B cell (primary cell): ENCODE measurements around the gene ERGIC1. TPM values are rescaled to one million over a fixed set of nuclear protein-coding genes. Genes with fewer than 3 reads are reported as not detected.

Source experiments
- ATAC-seq: fragments of 200-7000 bp; cut with Tn5 transposase; one replicate; pipeline ENCODE4 v1.10.0; 2021; ENCODE audit warnings: low read depth, mild to moderate bottlenecking, moderate number of reproducible peaks, moderate library complexity
- CTCF ChIA-PET: fragments of 350-600 bp; sonication (Branson Sonifier 250); formaldehyde crosslinking; loops from one replicate; lab custom pipeline; 2021; ENCODE audit warnings: antibody characterized with exemption, inconsistent platforms; lab: Charles Lee
- POLR2A ChIA-PET: fragments of 350-600 bp; sonication (Branson Sonifier 250); formaldehyde crosslinking; loops from one replicate; lab custom pipeline; 2021; ENCODE audit warnings: antibody characterized with exemption; lab: Charles Lee
- DNase-seq: peaks from one replicate; pipeline ENCODE4 v3.0.0; 2013
- H2AFZ ChIP-seq: 2 replicates; pipeline ENCODE4 v1.6.1; 2012; ENCODE audit warnings: mild to moderate bottlenecking, low read depth, low read length; ENCODE audit not compliant: insufficient read depth, poor library complexity, severe bottlenecking
- H3K27ac ChIP-seq, 2 donors: 1 replicate in 1 of 2; 2 replicates in 1 of 2; pipeline ENCODE4 v1.5.1; 2012 to 2013; ENCODE audit warnings: low read length in 2 of 2, mild to moderate bottlenecking in 2 of 2, moderate library complexity in 1 of 2
- H3K27me3 ChIP-seq, 4 experiments: fragments of 200-600 bp in 1 of 4; sonication (generic) in 1 of 4; replicated peaks in 1 of 4; 1 replicate in 2 of 4; 2 replicates in 2 of 4; pipeline versions ENCODE4 v1.6.1 to v1.7.0; 2013 to 2016; ENCODE audit warnings: low read length in 3 of 4, mild to moderate bottlenecking in 2 of 4, mixed read lengths in 1 of 4, moderate library complexity in 1 of 4; ENCODE audit not compliant: insufficient read depth in 4 of 4, control insufficient read depth in 3 of 4; ENCODE audit errors: control extremely low read depth in 1 of 4
- H3K36me3 ChIP-seq, 2 experiments: replicated peaks in 1 of 2; 1 replicate in 1 of 2; 2 replicates in 1 of 2; pipeline versions ENCODE4 v1.6.1 to v1.7.1; 2013; ENCODE audit warnings: low read length in 1 of 2; ENCODE audit not compliant: insufficient read depth in 2 of 2, control insufficient read depth in 1 of 2; ENCODE audit errors: control extremely low read depth in 1 of 2, extremely low read depth in 1 of 2
- H3K4me1 ChIP-seq, 2 donors: fragments of 200-600 bp in 1 of 2; sonication (generic) in 1 of 2; 1 replicate in 1 of 2; 2 replicates in 1 of 2; pipeline versions ENCODE4 v1.5.1 to v1.6.1; 2013 to 2017; ENCODE audit warnings: low read length in 2 of 2; ENCODE audit not compliant: control insufficient read depth in 2 of 2, insufficient read depth in 2 of 2
- H3K4me2 ChIP-seq: replicated peaks from 2 replicates; pipeline ENCODE3; 2012; ENCODE audit warnings: mild to moderate bottlenecking, low read depth, low read length; ENCODE audit not compliant: poor library complexity, severe bottlenecking
- H3K4me3 ChIP-seq, 5 experiments: fragments of 200-600 bp in 1 of 5; sonication (generic) in 1 of 5; 1 replicate in 3 of 5; 2 replicates in 2 of 5; pipeline versions ENCODE4 v1.5.1 to v1.7.0; 2011 to 2016; ENCODE audit warnings: low read length in 4 of 5, mild to moderate bottlenecking in 4 of 5, low read depth in 2 of 5, control low read depth in 1 of 5, moderate library complexity in 1 of 5; ENCODE audit not compliant: insufficient read depth in 1 of 5; ENCODE audit errors: control extremely low read depth in 1 of 5, extremely low read depth in 1 of 5
- H3K79me2 ChIP-seq: fragments of 200-600 bp; sonication (generic); one replicate; pipeline ENCODE4 v1.6.0; 2016; ENCODE audit warnings: low read length; ENCODE audit not compliant: control insufficient read depth, insufficient read depth
- H3K9ac ChIP-seq: fragments of 200-600 bp; sonication (generic); 2 replicates; pipeline ENCODE4 v1.6.1; 2017; ENCODE audit warnings: mild to moderate bottlenecking, low read length, moderate library complexity
- H3K9me3 ChIP-seq, 3 donors: one replicate each; pipeline versions ENCODE4 v1.6.1 to v1.7.1; 2013; ENCODE audit warnings: low read length in 2 of 3; ENCODE audit not compliant: control insufficient read depth in 2 of 3, insufficient read depth in 1 of 3; ENCODE audit errors: control extremely low read depth in 1 of 3
- H4K20me1 ChIP-seq: 2 replicates; pipeline ENCODE4 v1.6.0; 2012; ENCODE audit warnings: mild to moderate bottlenecking, low read length; ENCODE audit not compliant: insufficient read depth, control insufficient read depth, poor library complexity, severe bottlenecking
- H3K27ac Mint-ChIP-seq: one replicate; pipeline ENCODE4 v1.8.0; 2021; ENCODE audit warnings: mixed read lengths
- H3K27me3 Mint-ChIP-seq: one replicate; pipeline ENCODE4 v1.8.0; 2021; ENCODE audit warnings: mixed read lengths
- H3K4me1 Mint-ChIP-seq: one replicate; pipeline ENCODE4 v1.8.0; 2021; ENCODE audit warnings: mixed read lengths
- H3K4me3 Mint-ChIP-seq: one replicate; pipeline ENCODE4 v1.8.0; 2021; ENCODE audit warnings: mixed read lengths
- H3K9me3 Mint-ChIP-seq: one replicate; pipeline ENCODE4 v1.8.0; 2022; ENCODE audit warnings: mixed read lengths; ENCODE audit not compliant: insufficient read depth
- CTCF ChIP-seq: fragments of 200-600 bp; IDR thresholded peaks from one replicate; pipeline ENCODE4 v1.8.0; 2022; ENCODE audit warnings: antibody characterized with exemption, mild to moderate bottlenecking
- EZH2 ChIP-seq: IDR thresholded peaks from 2 replicates; pipeline ENCODE4 v1.6.1; 2012; ENCODE audit warnings: borderline replicate concordance, low read depth, mild to moderate bottlenecking, moderate library complexity, low read length; ENCODE audit not compliant: insufficient read depth, poor library complexity, severe bottlenecking
- WGBS: methylation state at CpG from one replicate; pipeline ENCODE4 v1.1.5; 2013; ENCODE audit warnings: missing lambda C conversion rate; ENCODE audit not compliant: insufficient coverage; 5-methylcytosine and 5-hydroxymethylcytosine counted together
- intact Hi-C: fragments of 100-400 bp; cut with micrococcal nuclease; formaldehyde crosslinking; loops from one replicate; pipeline ENCODE4 v1.10.0; 2022
- polyA plus RNA-seq: library from polyadenylated mRNA; depleted of rRNA; stranded (reverse); fragments of >200 nt; gene quantifications from 2 replicates; pipeline ENCODE4 v1.2.3, GENCODE V29; 2012
- total RNA-seq, 2 donors: library from RNA; stranded (reverse); fragments of 120-200 nt in 1 of 2; gene quantifications; 1 replicate in 1 of 2; 2 replicates in 1 of 2; pipeline versions ENCODE4 v1.2.3 to v1.2.4, GENCODE V29; 2013 to 2022

Gene ERGIC1
- total and polyA plus RNA-seq, 2 donors (not counting 1 experiment from before 2014, with no cell fraction given): 86.3 to 140 TPM

DNA sequence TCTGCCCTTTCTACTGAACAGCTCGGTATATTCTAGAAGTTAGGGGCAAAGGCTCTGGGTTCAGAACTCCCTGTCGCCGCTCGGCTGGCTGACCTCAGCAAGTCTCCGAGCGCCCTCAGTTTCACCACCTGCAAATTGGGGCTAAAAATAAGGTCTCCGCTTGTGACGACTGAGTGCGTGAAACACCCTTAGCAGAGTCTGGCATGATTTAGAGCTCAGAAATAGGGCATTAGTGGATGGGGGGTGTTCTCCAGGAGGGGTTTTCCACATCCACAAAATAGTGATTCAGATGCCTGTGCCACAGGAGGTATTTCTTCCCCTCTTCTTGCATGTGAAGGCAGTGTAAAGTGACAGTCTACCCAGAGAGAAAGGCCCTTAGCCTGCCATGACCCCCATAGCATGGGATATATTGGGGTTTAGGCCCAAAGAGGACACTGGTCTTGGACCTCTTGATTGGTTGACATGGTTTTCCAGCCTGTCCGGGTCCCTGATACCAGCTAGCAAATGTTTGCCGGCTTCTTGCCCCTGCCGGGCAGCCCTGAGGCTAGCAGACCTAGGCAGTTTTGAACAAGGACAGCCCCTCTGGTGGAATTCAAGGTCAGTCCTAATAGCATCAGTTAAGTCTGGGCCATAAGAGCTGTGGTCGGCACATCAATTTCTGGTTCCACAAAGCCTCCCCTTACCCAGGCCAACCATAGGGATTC is 1.4 kb downstream of the ERGIC1 start:
- Mint-ChIP-seq H3K4me3 (peak overlapping the region; percentile 90), H3K4me1 (peaks cover 60% of the 10 kb centered on the region), H3K9me3 (no peaks in the 10 kb centered on the region), H3K27ac (peak overlapping the region; percentile 96), H3K27me3 (no peaks in the 10 kb centered on the region)
- 27% methylated on average over 11 of the region's 13 CpGs for WGBS
- no peaks in the 10 kb centered on the region for H3K9me3 ChIP-seq
- peaks cover 42 to 53% of the 10 kb centered on the region in 2 donors for H3K4me1 ChIP-seq
- H3K36me3 ChIP-seq: peaks cover 0 to 14% of the 10 kb centered on the region in 2 experiments
- H3K4me3 ChIP-seq: peak overlapping the region; percentile 62 to 90 (median 69)
- POLR2A ChIA-PET: interaction anchor here (1.1 to 5.5 kb wide), 6 partner anchors 9 to 65 kb away, joined by 3 to 52 read pairs (median 4); partner anchors contain the start of gene DUSP1
- H3K27ac ChIP-seq: peak overlapping the region; percentile 95 to 98
- intact Hi-C loops: loop anchor here (1.0 to 5.0 kb wide), 4 partner anchors 15 to 309 kb away; partner anchors contain the start of genes BNIP1 and RPL26L1
- peak overlapping the region; percentile 87 for H3K9ac ChIP-seq
- no peaks in the 10 kb centered on the region for H4K20me1 ChIP-seq
- ATAC-seq (no peak), DNase-seq (peak; percentile 56)
- no peak for TF ChIP-seq CTCF
- TF ChIP-seq EZH2: no peak
- H3K27me3 ChIP-seq: no peaks in the 10 kb centered on the region
- CTCF ChIA-PET: interaction anchor here (1.6 to 7.4 kb wide), 6 partner anchors 14 to 121 kb away, joined by 4 to 60 read pairs (median 6); partner anchors contain the start of gene DUSP1
- H3K79me2 ChIP-seq: peaks cover 61% of the 10 kb centered on the region
- peak overlapping the region; percentile 93 for H3K4me2 ChIP-seq
- peak overlapping the region; percentile 73 for H2AFZ ChIP-seq

- no peak for DNase-seq
- CTCF ChIA-PET: interaction anchor here (1.1 to 7.4 kb wide), 7 partner anchors 14 to 121 kb away, joined by 4 to 60 read pairs (median 5); partner anchors contain the start of gene DUSP1
Observed at GRCh38 chr5:172835994-172836356, 1.9 kb downstream of the ERGIC1 start.

More at GRCh38 chr5:172835994-172836356, 1.9 kb downstream of the ERGIC1 start:
- H3K9me3 ChIP-seq: no peaks in the 10 kb centered on the region
- H3K27me3 ChIP-seq: no peaks in the 10 kb centered on the region
- WGBS: no CpG with 5 or more reads among the region's 4 CpGs
- H3K27ac Mint-ChIP-seq: peak overlapping the region; percentile 96
- peak overlapping the region in 4 of 5 experiments; percentile 65 to 90 (median 77) for H3K4me3 ChIP-seq
- no peak for ATAC-seq
- POLR2A ChIA-PET: interaction anchor here (1.1 to 5.5 kb wide), 6 partner anchors 8 to 65 kb away, joined by 3 to 52 read pairs (median 4); partner anchors contain the start of gene DUSP1
- H3K4me2 ChIP-seq: peak overlapping the region; percentile 93
- H2AFZ ChIP-seq: no peak overlapping the region
- H3K79me2 ChIP-seq: peaks cover 66% of the 10 kb centered on the region
- no peaks in the 10 kb centered on the region for H3K27me3 Mint-ChIP-seq
- peak overlapping the region; percentile 87 for H3K9ac ChIP-seq
- intact Hi-C loops: loop anchor here (1.0 to 5.0 kb wide), 5 partner anchors 14 to 309 kb away; partner anchors contain the start of genes BNIP1 and RPL26L1
- H3K27ac ChIP-seq: peak overlapping the region; percentile 95 to 98
- no peaks in the 10 kb centered on the region for H4K20me1 ChIP-seq
- no peaks in the 10 kb centered on the region for H3K9me3 Mint-ChIP-seq
- peak overlapping the region; percentile 90 for H3K4me3 Mint-ChIP-seq
- TF ChIP-seq CTCF: no peak
- TF ChIP-seq EZH2: no peak
- peaks cover 0 to 19% of the 10 kb centered on the region in 2 experiments for H3K36me3 ChIP-seq
- peaks cover 65% of the 10 kb centered on the region for H3K4me1 Mint-ChIP-seq
- H3K4me1 ChIP-seq: peaks cover 42 to 53% of the 10 kb centered on the region in 2 donors
